GM12872 (cell line): Measurements from ENCODE around the gene TMPRSS5.

Source experiments
- CTCF ChIP-seq: IDR thresholded peaks from 3 replicates; pipeline ENCODE4 v1.5.1; 2011; ENCODE audit warnings: low read depth, mild to moderate bottlenecking, low read length, moderate library complexity; ENCODE audit not compliant: insufficient read depth

TMPRSS5 gene

DNA sequence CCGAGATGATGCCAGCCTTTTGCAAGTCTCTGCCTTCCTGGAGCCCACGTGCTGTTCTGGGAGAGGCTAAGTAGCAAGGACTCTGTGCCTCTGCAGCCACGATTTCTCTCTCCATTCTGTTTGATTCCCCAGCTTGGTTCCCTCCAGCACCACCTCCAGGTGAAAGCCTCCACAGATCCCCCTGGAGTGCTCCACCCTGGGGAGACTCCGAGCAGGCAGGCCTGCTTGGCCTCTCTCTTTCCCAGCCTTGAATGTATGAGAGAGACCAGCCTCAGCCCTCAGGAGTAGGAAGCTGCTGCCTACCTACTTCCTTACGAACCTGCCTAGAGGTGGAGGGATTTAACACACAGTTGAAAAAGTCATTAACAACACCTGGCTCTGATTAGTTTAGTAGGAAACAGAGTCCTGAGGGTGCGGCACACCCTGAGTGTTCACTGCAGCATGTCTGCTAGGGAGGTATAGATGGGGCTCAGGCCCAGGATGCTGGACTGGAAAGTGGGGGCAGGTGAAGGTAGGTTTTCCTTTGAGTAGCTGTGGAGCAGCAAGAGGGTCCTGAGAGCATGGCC, 22.5 kb downstream of the TMPRSS5 start:
- TF ChIP-seq CTCF, result no peak

DNA sequence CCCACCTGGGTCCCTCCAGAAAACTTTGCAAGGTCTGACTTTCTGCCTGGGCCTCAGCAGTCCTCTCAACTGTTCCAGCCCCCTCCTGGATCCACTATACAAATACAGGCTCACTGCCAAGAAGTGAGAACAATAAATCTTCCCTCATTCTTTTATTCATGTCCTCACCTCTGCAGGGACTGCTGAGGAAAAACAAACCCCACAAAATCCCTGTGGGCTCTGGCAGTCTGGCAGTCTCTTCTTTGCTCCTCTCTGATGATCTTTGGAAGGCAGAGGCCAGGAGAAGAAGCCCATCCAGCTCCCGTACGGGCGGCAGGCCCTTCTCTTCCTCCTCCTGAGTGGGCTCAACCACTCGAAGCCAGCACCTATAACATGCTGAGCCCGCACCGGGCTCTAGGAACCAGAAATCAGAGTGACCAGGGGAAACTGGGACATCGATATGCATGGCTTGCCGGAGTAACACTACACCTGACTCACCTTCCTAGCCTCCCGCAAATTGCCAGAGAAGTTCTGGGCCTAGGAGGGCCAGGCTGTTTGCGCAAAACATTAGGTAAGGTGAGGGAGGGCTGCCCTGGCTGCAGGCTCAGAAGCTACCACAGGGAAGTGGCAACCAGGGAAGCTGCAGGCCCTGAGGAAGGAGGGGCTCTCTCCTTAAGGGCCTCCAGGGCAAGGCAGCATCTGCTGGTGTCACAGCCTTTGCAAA, 24.2 kb downstream of the TMPRSS5 start:
- no peak for TF ChIP-seq CTCF

GRCh38 chr11:113681282-113681681, 24.8 kb downstream of the TMPRSS5 start:
- no peak for TF ChIP-seq CTCF

DNA sequence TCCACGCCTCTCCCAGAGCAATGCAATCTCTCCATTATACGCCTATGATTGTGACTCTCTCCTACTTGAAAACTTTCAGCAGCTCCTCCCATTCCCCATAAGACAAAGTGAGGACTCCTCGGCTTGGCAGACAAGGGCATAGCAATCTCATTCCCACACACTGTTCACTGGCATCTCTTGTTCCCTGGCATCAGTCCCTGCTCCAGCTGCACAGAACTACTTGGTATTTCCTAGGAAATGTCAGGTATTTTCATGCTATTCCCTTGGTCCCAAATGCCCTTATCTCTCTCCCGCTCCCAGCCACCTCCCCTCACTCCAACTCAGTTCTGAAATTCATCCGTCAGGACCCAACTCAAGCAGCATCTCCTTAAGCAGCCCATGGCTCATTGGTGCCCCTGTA, 28.4 kb downstream of the TMPRSS5 start:
- no peak for TF ChIP-seq CTCF

- no peak for TF ChIP-seq CTCF
Measured at GRCh38 chr11:113675565-113675964, 30.5 kb downstream of the TMPRSS5 start.

DNA sequence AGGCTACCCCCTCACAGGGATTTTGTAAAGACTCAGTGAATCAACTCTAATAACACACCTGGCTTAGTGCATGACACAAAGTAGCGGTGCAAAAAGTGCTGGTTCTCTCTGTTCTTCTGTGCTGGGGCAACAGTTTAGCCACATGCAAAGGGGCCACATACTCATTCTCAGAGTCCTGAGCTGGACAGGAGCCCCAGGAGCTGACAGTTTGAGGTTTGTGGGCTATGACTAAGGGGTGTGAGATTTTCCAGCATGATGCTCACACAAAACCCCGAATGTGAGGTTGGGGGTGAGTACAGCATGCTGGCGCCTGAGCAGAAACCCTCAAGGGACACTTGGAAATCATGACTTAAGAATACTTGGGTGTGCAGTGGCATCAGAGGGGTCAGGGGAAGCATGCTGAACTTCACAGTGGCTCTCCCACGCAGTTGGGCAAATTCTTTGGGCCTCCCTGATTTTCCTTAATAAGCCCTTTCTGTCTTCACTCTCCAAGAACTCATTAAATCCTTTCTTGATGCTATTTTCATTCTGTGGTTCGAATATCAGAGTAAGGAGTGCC, 31.0 kb downstream of the TMPRSS5 start:
- no peak for TF ChIP-seq CTCF

DNA sequence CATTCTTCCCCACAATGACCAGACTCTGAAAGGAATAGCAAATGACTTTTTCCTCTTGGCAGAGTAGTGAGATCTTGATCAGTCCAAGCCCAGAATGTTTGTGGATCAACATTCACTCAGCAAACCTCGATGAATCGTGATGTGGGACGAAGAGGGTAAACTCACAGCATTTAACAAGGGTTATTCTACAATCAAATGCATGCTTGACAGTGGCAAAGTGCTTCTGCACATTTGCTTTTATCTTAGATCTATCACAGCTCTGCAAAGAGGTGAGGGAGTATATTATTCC, 31.8 kb downstream of the TMPRSS5 start:
- no peak for TF ChIP-seq CTCF
